ENCODE measurements around the gene LUC7L3.

DNA sequence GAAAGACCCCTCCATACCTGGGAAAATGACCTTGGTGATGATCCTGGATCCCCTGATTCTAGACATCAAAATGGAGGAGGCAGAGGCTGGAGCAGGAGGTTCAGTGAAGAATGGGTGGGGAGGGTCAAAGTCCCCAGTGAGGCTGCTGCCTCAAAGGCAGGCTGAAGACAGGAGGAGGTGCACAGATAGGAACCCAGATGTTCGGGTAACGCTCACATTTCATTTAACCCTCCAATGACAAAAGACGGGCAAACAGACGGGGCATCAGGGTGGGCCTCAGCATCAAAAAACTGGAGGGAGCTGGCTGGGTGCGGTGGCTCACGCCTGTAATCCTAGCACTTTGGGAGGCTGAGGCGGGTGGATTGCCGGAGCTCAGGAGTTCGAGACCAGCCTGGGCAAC lies 48.0 kb downstream of the LUC7L3 start, which contains the start of gene ANKRD40CL:
- TF ChIP-seq CTCF (IDR thresholded peaks at IDR 0.05; ENCODE audit: insufficient read depth, low read length) (no peak), SPI1 (IDR thresholded peaks at IDR 0.05; ENCODE audit: borderline replicate concordance, low read depth) (no peak), GABPA (IDR thresholded peaks at IDR 0.05; ENCODE audit: low read depth) (no peak), POLR2AphosphoS5 (IDR thresholded peaks at IDR 0.05; ENCODE audit: low read depth) (no peak), REST (IDR thresholded peaks at IDR 0.05; ENCODE audit: insufficient replicate concordance, low read depth) (no peak)
